Left ventricle myocardium inferior (tissue), 1 donor: ENCODE data around the gene UACA. TPM values are rescaled to one million over a fixed set of nuclear protein-coding genes. Genes with fewer than 3 reads are reported as not detected.

ENCODE experiments used
- DNase-seq: peaks from one replicate; pipeline ENCODE4 v3.0.0-alpha.2; 2020
- H3K27ac ChIP-seq: fragments of 200-600 bp; replicated peaks from 2 replicates; pipeline ENCODE4 v1.8.0; 2021
- H3K27me3 ChIP-seq: fragments of 200-600 bp; 2 replicates; pipeline ENCODE4 v1.8.0; 2021; ENCODE audit warnings: low read depth
- H3K36me3 ChIP-seq: fragments of 200-600 bp; 2 replicates; pipeline ENCODE4 v1.8.0; 2021
- H3K4me1 ChIP-seq: fragments of 200-600 bp; 2 replicates; pipeline ENCODE4 v1.8.0; 2021
- H3K4me3 ChIP-seq: fragments of 200-600 bp; 2 replicates; pipeline ENCODE4 v1.8.0; 2021; ENCODE audit warnings: mild to moderate bottlenecking, moderate library complexity
- H3K9me3 ChIP-seq: fragments of 200-600 bp; replicated peaks from 2 replicates; pipeline ENCODE4 v1.8.0; 2021
- intact Hi-C: fragments of 100-400 bp; cut with micrococcal nuclease; formaldehyde crosslinking; loops from one replicate; pipeline ENCODE4 v1.11.0; 2022
- total RNA-seq: library from RNA; stranded (reverse); fragmentation: NEBNext Ultra II Directional; extraction: Animal tissue kit (Norgen Biotek cat#: 25700); gene quantifications from one replicate; pipeline ENCODE4 v1.2.1, GENCODE V29; 2021
- TF ChIP-seq, protein P1 (sequence below): fragments of 200-600 bp; IDR thresholded peaks from 2 replicates; pipeline ENCODE4 v1.8.0; 2021; ENCODE audit warnings: antibody characterized with exemption, mild to moderate bottlenecking, borderline replicate concordance
- donor health status: DM: no; HTN: yes; CAD: no; lungs with severe emphysema.

The UACA gene
- total RNA-seq, 1 donor from 2014 or later, result 33.7 TPM

DNA sequence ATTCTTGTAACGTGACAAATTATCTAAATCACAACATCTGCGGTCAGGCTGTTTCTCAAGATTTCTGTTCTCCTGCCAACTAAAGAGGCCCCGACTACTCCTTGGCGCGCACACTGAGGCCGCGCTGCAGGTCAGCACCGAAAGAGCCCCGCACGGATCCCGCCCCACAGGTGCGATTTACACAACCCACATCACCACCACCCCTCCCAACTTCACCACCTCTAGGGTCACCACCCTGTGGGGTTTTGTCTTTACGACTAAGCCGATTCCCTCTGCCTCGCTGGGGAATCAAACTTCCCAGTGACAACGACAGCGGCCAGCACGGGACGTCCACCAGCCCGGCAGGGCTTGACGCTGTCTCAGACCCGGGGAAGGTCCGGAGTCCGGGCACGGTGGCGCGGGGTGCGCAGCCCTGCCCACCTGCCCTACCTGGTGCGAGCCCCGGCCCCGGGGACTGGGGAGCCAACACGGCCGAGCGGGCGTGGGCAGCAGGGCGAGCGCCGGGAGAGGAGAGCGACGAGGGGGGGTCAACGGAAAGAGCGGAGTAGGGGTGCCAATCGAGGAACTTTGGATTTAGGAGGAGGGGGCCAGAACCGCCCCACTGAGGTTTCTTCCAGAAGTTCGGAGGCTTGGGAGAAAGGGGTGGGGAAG lies 764 bp downstream of the UACA start:
- intact Hi-C loops, result no loop called here

DNA sequence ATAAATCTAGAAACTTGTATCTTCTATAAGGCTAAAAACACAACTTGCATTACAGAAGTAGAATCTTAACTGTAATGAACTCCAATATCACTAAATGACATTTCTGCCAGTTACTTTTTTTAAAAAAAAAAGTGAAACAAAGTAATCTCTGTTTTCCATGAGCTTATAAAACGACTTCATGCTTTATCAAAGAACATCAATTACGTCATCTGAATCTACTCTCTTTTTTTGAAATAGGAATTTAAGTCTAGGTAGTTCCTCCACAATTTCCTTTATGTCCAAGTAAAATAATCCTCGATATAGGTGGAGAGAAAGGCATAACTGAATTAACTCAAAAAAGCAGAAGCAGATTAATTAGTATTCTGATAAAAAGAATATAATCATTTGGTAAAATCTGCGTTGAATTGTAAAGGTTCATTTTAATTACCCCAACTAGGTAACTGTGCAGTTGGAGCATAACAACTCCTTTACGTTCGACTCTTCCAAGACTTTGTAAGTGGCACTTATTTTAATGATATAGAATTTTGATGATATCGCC lies 1.4 kb downstream of the UACA start:
- Histone ChIP-seq H3K4me3 (peak overlapping the region; percentile 97), H3K27me3 (no peaks in the 10 kb centered on the region), H3K9me3 (no peaks in the 10 kb centered on the region), H3K4me1 (peaks cover 81% of the 10 kb centered on the region), H3K27ac (peak overlapping the region; percentile 98), H3K36me3 (no peaks in the 10 kb centered on the region)
- intact Hi-C loops, result no loop called here
- TF ChIP-seq, protein P1, sequence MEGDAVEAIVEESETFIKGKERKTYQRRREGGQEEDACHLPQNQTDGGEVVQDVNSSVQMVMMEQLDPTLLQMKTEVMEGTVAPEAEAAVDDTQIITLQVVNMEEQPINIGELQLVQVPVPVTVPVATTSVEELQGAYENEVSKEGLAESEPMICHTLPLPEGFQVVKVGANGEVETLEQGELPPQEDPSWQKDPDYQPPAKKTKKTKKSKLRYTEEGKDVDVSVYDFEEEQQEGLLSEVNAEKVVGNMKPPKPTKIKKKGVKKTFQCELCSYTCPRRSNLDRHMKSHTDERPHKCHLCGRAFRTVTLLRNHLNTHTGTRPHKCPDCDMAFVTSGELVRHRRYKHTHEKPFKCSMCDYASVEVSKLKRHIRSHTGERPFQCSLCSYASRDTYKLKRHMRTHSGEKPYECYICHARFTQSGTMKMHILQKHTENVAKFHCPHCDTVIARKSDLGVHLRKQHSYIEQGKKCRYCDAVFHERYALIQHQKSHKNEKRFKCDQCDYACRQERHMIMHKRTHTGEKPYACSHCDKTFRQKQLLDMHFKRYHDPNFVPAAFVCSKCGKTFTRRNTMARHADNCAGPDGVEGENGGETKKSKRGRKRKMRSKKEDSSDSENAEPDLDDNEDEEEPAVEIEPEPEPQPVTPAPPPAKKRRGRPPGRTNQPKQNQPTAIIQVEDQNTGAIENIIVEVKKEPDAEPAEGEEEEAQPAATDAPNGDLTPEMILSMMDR, result no peak
- no peak for DNase-seq

More for the DNA sequence above, 764 bp downstream of the UACA start:
- Histone ChIP-seq H3K27ac (peak overlapping the region; percentile 98), H3K4me3 (peak overlapping the region; percentile 97), H3K4me1 (peaks cover 75% of the 10 kb centered on the region), H3K9me3 (no peaks in the 10 kb centered on the region), H3K27me3 (no peaks in the 10 kb centered on the region), H3K36me3 (no peaks in the 10 kb centered on the region)
- TF ChIP-seq, protein P1, result no peak
- DNase-seq, result peak; percentile 23

DNA sequence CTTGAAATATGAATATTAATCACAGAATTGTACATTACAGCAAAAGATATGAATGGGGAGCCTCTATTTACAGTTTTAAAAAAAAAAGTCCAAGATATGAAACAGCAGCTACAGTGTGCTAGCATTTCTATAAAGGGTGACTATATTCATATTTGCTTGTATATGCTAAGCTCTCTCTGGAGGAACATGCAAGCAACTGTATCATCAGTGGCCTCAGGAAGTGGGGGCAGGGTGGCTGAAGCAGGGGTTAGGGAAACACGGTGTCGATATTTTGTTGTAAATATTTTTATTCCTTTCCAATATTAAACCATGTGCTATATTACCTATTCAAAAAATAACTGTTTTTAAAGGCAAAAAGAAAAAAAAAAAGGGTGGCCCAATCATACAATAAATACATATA lies 2.3 kb downstream of the UACA start:
- intact Hi-C loops, result no loop called here
- Histone ChIP-seq H3K4me1 (peaks cover 86% of the 10 kb centered on the region), H3K27me3 (no peaks in the 10 kb centered on the region), H3K27ac (peak overlapping the region; percentile 98), H3K36me3 (no peaks in the 10 kb centered on the region), H3K9me3 (no peaks in the 10 kb centered on the region), H3K4me3 (peak overlapping the region; percentile 97)
- TF ChIP-seq, protein P1, result no peak
- DNase-seq, result no peak

DNA sequence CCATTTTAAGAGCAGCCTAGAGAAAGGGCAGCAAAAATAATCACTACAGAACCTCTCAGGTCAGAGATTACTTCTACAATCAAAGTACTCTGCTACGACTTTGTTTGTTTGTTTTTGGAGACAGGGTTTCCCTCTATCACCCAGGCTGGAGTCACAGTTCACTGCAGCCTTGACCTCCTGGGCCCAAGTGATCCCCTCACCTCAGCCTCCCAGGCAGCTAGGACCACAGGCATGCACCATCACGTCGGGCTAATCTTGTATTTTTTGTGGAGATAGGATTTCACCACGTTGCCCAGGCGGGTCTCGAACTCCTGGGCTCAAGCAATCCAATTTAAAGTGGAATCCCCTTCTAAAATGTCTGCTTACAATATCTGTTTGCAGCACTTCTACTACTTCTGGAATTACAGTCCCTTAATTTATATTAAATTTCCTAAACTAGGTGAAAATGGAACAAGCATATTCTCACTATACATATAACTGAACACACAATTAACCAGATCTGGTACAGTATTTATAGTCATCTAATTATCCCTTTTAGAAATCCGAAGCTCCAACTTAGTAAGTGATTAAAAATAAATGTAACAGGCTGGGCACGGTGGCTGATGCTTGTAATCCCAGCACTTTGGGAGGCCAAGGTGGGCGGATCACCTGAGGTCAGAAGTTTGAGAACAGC lies 4.4 kb downstream of the UACA start:
- H3K27ac ChIP-seq, result peak overlapping the region; percentile 61
- H3K4me3 ChIP-seq, result no peak overlapping the region
- H3K4me1 ChIP-seq, result peaks cover 86% of the 10 kb centered on the region

DNA sequence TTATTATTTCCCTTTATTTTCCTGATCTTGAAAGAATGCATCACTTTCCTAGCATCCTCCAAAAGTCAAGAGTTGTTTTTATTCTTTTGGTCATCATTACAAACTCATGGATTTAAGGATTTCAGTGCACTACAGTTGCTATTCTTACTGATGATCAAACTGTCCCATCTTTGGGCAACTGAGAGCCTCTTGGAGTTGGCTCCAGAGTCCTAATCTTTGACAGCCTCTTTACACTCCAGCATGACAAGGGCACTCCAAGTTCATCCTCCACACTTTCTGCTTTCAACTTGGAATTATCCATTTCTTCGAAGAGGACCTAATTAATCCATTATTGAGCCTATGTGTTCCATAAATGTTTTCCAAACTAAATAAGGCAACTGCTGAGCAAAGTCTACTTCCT lies 5.7 kb downstream of the UACA start:
- Histone ChIP-seq H3K27ac (peak overlapping the region; percentile 61), H3K9me3 (no peaks in the 10 kb centered on the region), H3K4me3 (no peak overlapping the region), H3K36me3 (no peaks in the 10 kb centered on the region), H3K27me3 (no peaks in the 10 kb centered on the region), H3K4me1 (peaks cover 88% of the 10 kb centered on the region)
- intact Hi-C loops, result no loop called here
- TF ChIP-seq, protein P1, result no peak
- DNase-seq, result no peak

More for the DNA sequence above, 4.4 kb downstream of the UACA start:
- no peaks in the 10 kb centered on the region for H3K36me3 ChIP-seq
- no peaks in the 10 kb centered on the region for H3K9me3 ChIP-seq
- H3K27me3 ChIP-seq, result no peaks in the 10 kb centered on the region
- TF ChIP-seq, protein P1, result no peak
- intact Hi-C loops, result no loop called here
- no peak for DNase-seq
